ENCODE measurements around the gene KLF5.

DNA sequence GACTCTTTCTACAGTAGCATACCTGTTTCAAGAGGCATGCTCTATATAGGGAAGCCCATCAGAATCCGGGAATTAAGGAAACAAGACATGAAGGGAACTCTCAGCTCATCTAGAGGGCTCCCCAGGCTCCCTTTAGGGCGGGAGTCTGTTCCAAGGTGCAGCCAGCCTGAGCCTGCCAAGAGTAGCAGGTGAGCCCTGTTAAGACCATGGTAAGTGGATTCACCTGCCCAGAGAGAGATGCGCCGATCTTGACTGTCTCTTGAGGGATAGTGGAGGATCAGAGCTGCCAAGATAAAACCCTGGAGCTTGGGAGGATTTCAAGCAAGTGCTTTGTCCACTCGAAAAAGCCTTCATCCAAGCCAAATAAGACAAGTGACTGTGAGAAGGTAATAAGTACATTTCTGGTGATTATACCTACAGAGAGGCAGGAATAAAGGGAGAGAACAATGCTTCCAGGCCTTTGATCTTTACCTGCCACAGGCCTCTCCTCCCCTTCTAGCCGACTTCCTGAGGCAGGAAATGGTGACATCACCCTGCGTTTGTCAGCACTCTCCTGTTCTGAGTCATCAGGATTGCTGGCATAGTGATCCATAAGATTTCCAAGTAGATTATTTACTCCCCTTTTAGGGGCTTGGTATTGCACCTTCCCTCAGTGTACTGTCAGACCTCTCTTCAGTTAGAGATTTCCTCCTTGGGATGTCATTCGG is 31.5 kb downstream of the KLF5 start:
- TF ChIP-seq EZH2 (IDR thresholded peaks at IDR 0.05; ENCODE audit: borderline replicate concordance, low read depth, low read length, poor library complexity, severe bottlenecking): no peak
- TF ChIP-seq, protein P1, sequence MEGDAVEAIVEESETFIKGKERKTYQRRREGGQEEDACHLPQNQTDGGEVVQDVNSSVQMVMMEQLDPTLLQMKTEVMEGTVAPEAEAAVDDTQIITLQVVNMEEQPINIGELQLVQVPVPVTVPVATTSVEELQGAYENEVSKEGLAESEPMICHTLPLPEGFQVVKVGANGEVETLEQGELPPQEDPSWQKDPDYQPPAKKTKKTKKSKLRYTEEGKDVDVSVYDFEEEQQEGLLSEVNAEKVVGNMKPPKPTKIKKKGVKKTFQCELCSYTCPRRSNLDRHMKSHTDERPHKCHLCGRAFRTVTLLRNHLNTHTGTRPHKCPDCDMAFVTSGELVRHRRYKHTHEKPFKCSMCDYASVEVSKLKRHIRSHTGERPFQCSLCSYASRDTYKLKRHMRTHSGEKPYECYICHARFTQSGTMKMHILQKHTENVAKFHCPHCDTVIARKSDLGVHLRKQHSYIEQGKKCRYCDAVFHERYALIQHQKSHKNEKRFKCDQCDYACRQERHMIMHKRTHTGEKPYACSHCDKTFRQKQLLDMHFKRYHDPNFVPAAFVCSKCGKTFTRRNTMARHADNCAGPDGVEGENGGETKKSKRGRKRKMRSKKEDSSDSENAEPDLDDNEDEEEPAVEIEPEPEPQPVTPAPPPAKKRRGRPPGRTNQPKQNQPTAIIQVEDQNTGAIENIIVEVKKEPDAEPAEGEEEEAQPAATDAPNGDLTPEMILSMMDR (conservative IDR thresholded peaks at IDR 0.05; ENCODE audit: low read depth, low read length): no peak
